HUDEP-2 (cell line): ENCODE measurements around the gene RBM28.
A peak's percentile ranks its signal among the peaks of the same experiment; 100 is the strongest.

Experiments used
- DNase-seq, 76 experiments: peaks; one replicate each; lab custom pipeline; 2025; ENCODE audit not compliant: unreplicated experiment in 76 of 76; lab: John Stamatoyannopoulos, UW

RBM28 gene, protein sequence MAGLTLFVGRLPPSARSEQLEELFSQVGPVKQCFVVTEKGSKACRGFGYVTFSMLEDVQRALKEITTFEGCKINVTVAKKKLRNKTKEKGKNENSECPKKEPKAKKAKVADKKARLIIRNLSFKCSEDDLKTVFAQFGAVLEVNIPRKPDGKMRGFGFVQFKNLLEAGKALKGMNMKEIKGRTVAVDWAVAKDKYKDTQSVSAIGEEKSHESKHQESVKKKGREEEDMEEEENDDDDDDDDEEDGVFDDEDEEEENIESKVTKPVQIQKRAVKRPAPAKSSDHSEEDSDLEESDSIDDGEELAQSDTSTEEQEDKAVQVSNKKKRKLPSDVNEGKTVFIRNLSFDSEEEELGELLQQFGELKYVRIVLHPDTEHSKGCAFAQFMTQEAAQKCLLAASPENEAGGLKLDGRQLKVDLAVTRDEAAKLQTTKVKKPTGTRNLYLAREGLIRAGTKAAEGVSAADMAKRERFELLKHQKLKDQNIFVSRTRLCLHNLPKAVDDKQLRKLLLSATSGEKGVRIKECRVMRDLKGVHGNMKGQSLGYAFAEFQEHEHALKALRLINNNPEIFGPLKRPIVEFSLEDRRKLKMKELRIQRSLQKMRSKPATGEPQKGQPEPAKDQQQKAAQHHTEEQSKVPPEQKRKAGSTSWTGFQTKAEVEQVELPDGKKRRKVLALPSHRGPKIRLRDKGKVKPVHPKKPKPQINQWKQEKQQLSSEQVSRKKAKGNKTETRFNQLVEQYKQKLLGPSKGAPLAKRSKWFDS

DNA sequence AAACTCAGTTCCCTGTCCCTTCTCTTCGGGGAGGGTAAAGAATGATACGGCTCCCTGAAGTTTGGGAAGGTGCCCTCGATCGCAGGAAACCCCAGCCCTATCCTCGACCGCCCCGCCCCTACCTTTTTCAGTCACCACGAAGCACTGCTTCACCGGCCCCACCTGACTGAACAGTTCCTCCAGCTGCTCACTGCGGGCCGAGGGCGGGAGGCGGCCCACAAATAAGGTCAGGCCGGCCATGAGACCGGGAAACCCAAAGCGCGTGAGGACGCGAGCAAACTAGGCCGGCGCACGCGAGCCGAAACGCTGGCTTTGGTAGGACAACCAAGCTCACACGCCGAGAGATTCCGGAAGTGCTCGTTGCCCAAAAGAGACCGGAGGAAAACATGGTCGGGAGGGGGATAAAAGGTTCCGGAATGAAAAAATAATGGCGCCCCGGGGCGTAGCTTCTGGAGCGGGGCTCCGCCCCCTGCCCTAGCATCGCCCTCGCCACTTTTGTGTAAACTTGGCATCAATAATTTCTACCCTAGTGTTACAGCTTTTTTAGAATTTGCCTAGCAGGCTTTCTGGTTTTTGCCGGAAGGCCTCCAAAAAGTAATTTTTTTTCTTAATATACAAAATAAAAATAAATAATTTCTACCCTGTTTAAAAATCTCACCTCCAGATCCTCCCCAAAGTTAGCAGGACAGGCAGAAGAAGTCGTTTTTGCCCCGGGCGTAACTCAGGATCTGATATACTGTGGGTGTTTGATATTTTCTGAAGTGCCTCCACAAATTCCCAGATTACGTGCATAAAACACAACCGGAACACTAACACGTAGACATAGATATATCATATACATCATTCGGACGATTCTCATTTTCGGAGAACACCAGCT is at the start of gene RBM28:
Gene RBM28 (minus strand): TSS at position 355 of the 877 bp plus-strand sequence. CDS start 115 bp downstream, at position 240.
- DNase-seq, result peak in 73 of 76 experiments; percentile 15 to 90 (median 78)

DNA sequence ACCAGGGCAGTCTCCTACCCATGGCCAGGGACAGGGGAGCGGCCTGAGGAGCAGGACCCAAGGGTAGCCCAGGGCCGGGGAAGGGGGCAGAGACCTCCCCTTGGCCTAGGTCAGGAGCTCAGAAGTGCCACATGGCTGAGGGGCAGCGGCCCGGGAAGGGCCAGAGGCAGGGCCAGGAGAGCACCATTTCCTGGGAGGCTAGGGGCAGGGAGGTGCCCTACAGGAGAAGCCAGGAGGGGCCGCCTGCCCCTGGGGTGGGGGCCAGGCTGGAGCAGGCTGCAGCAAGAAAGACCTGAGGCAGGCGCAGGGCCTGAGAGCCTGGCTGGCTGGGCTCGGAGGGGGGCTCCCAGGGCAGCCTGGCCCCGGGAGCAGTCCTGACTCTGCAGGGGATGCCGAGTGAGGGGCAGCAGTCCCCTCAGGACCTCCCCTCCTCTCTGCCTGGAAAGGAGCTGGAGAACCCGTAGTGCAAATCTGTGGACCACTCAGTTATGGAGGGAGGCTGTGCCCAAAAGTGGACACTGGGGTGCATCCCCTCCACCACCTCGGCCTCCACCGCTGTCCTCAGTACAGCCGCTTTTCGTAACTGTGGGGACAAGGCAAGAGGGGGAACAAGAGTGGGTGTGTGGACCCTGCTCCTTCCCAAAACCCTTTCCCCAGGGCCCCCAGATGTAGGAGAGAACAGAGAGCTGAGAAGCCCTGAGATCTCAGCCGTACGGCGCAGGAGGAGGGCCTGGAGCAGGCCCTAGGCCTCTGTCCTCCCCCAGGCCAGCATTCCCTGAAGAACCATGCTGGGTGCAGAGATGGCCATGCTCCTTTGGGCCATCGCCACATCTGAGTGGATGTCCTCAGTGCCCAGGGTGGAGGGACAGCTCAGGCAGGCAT is 49.0 kb upstream of the RBM28 start:
- DNase-seq, result no peak

DNA sequence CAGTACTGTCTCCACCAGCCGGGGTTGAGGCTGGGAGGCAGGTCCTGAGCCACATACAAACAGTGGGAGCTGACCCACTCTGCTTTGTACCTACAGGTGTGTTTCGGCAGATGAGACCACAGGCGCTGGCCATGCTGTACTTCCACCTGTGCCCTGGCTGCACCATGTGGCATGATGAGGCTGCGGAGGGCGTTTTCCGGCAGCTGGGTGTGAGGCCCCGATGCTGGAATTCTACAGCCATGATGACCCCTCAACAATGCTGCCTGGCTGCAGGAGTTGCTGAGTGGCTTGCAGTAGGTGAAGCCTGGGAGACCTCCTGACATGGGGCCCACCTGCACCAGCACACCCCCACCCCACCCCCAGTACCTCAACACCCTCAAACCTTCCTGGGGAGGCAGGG is 48.1 kb upstream of the RBM28 start:
- DNase-seq, result no peak

DNA sequence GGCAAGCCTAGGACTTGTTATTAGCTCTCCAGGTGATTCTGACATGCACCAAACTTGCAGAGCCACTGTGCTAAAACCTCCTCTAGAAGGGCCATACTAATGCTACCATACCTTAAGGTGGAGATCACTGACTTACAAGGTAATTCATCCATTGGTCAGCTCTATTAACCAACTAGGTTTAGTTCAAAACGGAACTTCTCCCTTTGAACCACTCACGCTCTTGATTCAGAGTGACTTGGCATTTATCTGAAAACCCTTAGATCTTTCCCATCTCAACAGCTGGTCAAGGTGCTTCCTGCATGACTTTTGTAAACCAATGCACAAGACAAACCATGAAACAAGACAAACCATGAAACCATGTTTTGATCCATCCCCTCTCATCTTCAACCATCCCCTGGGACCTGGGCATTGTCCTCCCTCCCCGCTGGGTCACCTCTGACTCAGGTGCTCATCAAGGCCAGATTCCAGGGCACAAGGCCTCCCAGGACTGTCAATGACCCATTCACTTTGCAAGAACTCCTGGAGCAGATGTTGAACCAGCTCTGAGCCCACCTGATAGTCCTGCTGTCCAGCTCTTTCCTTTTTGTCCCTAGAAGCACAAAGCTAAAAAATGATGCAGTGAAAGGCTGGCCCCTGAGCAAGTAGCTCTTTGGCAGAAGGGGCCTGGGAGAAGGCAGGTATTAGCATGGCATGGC is 47.3 kb upstream of the RBM28 start:
- DNase-seq, result no peak

DNA sequence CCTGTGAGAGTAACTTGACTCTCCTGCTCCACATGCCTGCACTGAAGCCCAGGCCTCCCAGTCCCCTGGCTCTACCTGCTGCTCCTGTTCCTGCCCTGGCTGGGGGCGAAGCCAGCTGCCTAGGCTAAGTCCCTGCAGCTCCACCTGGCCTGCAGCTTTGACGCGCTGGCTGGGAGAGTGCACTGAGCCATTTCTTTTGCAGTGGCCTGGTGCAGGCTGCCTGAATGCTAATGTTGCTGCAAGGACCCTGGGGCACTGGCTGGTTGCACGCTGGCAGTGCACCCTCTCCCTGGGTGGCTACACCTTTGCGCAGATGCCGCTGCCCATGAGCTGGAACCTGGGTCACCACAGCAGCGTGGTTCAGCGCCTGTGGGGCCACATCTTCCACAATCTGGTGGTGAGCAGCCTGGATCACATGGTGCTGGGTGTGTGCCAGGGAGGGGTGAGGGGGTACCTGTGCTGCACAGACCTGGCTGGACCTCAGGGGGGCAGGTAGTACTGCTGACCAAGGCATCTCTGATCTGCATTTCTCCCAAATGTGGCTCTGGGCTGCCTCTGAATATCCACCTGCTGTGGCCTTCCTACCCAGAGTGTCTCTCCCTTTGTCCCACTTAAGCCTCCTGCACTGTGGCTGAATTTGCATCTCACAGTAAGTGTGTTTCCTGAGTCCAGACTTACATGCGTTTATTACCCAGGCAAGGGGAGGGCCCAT is 46.1 kb upstream of the RBM28 start:
- no peak for DNase-seq

DNA sequence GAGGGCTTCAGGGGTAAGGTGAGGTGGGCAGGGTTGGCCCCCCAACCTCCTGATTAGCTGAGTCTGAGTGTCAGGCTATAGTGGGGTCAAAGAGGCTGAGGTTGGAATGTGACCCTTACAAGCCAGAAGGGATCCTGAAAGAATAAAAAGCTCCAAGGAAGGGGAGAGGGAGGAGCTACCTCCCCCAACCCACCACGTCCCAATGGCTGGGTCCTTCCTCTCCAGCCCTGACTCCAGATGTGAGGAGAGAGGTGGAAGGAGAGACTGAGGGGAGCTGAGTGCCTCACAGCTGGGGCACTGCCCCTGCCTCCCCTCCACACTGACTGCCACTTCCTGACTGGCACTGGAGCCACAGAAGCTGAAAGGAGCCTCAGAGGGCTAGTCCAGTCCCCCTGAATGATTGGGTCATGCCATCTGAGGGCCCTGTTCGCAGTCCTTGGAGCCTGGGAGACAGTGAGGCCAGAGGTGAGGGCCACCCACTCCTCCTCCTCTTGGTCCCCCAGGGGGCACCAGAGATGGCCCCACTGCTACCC is 45.4 kb upstream of the RBM28 start:
- no peak for DNase-seq

DNA sequence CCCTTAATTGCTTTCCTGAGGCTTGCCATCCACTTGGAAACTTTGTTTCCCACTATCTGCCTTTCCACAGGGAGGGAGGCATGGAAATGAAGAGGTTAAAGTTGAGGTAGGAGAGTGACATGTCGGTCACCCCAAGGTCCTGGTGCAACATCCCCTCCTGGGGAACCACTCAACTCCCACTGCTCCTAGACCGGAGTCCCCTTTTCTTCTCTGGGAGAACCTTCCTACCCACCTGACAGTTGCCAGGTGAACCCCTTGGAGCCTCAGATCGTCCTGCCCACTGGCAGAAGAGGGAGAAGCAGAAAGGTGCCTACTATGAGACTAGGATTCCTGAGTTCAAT is 44.4 kb upstream of the RBM28 start:
- DNase-seq, result no peak

DNA sequence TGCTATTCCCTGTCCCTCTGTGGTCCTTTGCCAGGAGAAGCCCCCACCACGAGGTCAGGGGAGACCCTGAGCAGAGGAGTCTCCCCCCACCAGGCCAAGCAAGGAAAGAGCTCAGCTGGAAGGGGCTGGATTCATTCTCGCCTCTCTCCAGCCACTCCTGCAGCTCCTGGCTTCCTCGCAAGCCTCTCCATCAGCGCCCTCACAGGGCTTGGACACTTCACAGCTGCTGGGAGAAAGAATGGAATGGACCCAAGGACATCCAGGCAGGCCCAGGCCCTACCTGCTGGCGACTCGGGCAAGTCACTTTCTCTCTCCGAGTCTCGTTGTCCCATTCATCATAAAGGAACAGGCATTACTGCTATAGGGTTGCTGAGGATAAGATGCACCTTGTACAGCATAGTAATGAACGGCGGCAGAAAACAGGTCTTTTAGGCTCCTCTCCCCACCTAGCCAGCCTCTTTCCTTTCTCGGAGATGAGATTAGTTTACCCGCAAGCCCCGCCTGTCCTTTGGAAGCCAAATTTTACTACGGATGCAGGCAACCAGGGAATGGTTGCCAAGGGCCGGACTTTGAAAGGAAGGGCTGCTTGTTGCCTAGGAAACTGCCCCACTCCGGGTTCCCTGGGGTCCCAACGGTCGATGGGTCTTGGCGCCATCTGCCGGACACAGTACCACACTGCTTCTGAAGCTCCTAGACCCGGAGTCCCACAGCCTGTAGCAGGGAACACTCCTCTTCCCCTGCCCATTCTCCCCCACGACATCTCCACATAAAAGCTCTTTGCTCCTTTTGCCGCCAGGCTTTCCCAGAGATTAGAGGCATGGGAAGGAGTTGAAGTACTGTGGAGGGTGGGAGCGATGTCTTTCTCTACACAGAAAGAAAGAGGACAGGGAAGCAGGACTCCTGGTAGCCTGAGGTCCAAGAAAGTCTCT is 43.8 kb upstream of the RBM28 start:
- peak in 48 of 76 experiments; percentile 3 to 69 (median 32) for DNase-seq

DNA sequence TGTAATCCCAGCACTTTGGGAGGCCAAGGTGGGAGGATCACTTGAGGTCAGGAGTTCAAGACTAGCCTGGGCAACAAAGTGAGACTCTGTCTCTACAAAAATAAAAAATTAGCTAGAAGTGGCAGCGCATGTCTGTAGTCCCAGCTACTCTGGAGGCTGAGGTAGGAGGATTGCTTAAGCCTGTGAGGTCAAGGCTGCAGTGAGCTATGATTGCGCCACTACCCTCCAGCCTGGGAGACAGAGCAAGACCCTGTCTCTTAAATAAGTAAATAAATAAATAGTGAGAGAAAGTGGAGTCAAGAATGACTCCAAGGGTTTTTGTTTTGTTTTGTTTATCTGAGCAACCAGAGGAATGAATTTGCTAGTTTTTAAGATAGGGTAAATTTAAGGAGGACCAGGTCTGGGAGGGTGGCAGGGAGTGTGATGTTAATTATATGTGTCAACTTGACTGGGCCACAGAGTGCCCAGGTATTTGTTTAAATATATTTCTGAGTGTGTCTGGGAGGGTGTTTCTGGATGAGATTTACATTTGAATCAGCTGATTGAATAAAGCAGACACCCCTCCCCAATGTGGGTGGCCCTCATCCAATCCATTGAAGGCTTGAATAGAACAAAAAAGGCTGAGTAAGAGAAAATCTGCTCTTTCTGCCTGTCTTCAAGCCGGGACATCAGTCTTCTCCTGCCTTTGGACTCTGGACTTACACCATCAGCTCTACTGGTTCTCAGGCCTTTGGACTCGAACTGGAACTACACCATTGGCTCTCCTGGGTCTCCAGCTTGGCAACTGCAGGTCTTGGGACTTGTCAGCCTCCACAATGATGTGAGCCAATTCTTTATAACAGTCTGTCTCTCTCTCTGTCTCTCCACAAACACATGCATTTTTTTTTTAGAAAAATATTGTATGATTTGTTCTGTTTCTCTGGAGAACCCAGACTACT is 42.5 kb upstream of the RBM28 start:
- DNase-seq, result no peak

DNA sequence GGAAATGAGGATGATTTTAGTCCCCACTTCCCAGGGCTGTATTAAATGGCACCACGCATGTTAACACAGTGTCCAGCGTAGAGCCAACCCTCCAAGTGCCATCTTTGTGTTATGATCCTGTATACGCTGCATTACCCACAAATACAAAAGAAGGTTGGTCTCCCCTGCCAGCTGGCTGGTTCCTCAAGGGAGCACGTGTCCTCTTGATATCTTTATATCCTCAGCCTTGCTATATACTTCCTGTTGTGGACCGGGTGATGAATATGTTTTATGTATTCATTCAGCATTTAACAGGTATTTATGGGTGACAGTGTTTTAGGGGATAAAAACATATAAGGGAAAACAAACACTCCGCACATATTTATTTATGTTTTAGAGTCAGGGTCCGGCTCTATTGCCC is 41.0 kb upstream of the RBM28 start:
- DNase-seq, result no peak

DNA sequence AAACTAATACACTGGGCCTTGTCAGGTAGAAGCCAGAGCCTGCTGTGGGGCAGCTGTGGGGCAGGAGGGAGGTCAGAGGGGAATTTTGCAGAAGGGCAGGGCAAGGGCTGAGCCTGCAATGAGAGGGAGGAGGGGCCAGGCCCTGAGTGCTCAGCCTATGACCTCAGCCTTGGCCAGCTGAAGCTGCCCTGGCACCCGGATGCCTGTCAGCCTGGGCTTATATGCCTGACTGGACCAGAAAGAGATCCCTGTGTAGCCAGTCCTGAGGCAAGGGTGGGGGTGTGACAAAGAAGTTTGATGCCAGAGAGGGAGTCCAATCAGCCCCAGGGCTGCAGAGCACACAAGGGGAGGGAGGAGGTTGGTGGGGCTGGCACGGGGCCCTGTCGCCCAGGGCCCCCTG is 40.1 kb upstream of the RBM28 start:
- DNase-seq, result peak in 2 of 76 experiments; percentile 10 to 14

DNA sequence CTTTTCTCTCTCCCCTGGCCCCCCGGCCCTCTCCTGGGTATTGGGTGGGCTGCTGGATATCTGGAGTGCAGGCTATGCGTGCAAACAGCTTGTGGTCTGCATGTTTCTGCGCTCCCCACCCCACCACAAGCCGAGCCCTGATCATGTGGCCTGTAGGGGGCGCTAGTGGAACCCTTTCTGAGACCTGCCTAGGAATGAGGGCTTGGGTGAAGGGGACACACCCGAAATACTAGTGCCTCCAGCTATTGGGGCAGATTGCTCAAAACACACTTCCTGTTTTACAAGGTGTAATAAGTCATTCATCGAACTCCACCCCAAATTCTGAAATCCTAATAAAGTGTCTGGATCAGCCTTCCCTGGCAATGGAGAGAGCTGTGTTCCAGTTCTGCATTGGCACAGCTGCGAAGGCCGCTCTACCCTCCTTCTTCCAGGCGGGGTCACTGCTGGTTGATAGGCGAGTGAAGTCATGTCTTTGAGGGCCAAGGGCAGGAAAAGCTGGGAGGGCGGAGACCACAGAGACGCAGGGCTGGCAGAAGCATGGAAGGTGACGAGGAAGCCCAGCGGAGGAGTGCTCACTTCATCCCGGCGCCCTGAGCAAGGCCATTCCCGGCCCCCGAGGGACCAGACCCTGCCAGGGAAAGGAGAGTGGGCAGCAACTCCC is 37.6 kb upstream of the RBM28 start:
- DNase-seq, result peak in 23 of 76 experiments; percentile 6 to 40 (median 19)

DNA sequence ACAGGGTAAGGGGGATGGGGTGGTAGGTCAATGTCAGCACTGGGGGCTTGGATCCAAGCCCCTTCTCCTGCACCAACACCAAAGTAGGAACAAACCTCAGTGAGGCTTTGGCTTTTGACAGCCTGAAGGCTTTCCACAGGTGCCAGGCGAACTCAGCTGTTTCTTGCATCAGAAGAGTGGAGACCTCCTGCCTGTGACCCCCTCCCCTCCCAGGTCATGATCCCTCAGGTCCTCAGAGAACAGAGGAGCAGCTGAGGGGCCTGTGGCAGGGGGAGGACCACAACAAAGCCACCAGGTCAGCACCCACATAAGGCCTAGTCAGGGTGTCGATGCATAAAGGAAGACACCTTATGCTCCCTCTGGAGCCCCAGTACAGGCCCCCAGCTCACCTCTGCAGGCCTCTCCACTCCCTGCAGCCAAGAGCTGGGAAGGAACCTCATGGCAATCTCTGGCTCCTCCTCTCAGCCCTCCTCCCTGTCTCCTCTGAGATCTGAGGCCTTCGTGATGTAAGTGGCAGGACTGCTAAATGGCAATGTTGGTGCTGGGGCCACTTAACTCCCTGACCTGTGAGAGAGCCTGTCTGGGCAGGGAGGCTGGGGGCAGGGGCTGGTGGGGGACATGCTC is 36.9 kb upstream of the RBM28 start:
- no peak for DNase-seq

DNA sequence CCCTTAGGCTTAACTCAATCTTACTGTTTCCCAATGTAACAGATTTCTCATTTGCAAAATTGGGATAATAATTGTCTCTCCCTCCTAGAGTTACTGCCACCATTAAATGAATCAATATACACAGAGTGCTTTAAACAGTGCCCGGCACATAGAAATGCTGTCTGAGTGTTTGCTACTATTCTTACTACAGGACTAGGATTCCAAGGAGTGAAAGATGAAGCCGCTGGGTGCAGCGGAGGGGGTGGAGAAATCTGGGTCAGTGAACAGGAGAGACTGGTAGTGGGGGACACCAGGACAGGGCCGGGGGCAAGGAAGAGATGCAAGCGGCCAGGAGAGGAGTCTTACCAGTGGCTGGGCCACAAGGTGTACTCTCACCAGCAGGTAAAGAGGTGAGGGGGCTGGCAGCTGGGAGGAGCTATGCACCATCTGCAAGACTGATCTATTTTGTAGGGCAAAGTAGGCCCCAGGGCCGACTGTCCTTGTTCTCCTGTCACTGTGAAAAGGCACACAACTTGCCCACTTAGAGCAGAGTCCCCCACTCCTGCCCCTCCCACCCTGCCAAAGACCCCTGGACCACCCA is 36.3 kb upstream of the RBM28 start:
- DNase-seq, result no peak

DNA sequence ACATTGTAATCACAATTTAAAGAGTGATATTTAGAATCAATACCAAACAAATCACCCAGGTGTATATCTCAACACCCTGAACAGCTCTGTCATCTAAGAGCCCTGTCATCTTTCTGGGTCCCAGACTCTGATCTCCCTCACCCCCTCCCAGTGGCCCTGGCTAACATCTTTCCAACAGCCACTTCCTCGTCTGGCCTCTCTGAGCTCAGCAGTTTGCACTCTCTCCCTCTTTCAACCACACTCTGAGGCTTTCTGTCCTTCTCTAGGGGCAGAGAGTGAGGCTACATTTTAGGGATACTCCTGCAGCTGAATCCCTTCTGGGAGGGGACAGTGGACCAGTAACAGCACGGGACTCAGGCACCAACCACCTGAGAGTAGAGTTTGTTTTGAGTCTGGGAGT is 34.9 kb upstream of the RBM28 start:
- no peak for DNase-seq
